Liver (tissue), 9 donors: ENCODE measurements around the gene CD9. TPM values are rescaled to one million over a fixed set of nuclear protein-coding genes. Genes with fewer than 3 reads are reported as not detected.

Experiments
- DNase-seq: peaks from one replicate; pipeline ENCODE4 v3.0.0-alpha.2; 2017; ENCODE audit warnings: low spot score
- H3K27ac ChIP-seq, 2 donors: one replicate each; pipeline ENCODE4 v1.7.0; 2013; ENCODE audit warnings: inconsistent platforms in 2 of 2, low read length in 2 of 2, control low read depth in 1 of 2, low read depth in 1 of 2, mild to moderate bottlenecking in 1 of 2
- H3K27me3 ChIP-seq, 4 donors: one replicate each; pipeline versions ENCODE4 v1.6.1 to v1.7.0; 2013; ENCODE audit warnings: low read length in 3 of 4, inconsistent platforms in 1 of 4, mild to moderate bottlenecking in 1 of 4, moderate library complexity in 1 of 4; ENCODE audit not compliant: control insufficient read depth in 4 of 4, insufficient read depth in 4 of 4
- H3K36me3 ChIP-seq, 4 donors: one replicate each; pipeline versions ENCODE4 v1.6.1 to v1.7.0; 2013; ENCODE audit warnings: low read length in 3 of 4, mild to moderate bottlenecking in 3 of 4, low read depth in 1 of 4, moderate library complexity in 1 of 4; ENCODE audit not compliant: control insufficient read depth in 4 of 4, insufficient read depth in 3 of 4
- H3K4me1 ChIP-seq, 4 donors: one replicate each; pipeline versions ENCODE4 v1.6.1 to v1.7.0; 2013; ENCODE audit warnings: low read length in 3 of 4, mild to moderate bottlenecking in 3 of 4, moderate library complexity in 1 of 4; ENCODE audit not compliant: control insufficient read depth in 4 of 4, insufficient read depth in 4 of 4
- H3K4me3 ChIP-seq, 3 donors: one replicate each; pipeline versions ENCODE4 v1.6.1 to v1.7.0; 2013; ENCODE audit warnings: low read length in 3 of 3, control low read depth in 1 of 3, low read depth in 1 of 3, mild to moderate bottlenecking in 1 of 3
- H3K9ac ChIP-seq, 2 donors: one replicate each; pipeline ENCODE4 v1.7.0; 2013; ENCODE audit warnings: low read length in 2 of 2, mild to moderate bottlenecking in 2 of 2, moderate library complexity in 2 of 2, control low read depth in 1 of 2, low read depth in 1 of 2
- H3K9me3 ChIP-seq, 4 donors: one replicate each; pipeline versions ENCODE4 v1.6.1 to v1.7.0; 2013; ENCODE audit warnings: low read length in 3 of 4; ENCODE audit not compliant: control insufficient read depth in 4 of 4
- EGR1 ChIP-seq, 2 donors: IDR thresholded peaks; 2 replicates each; pipeline ENCODE4 v1.6.1; 2016 to 2018; ENCODE audit warnings: antibody characterized with exemption in 2 of 2, low read depth in 2 of 2
- FOXA1 ChIP-seq: IDR thresholded peaks from 2 replicates; pipeline ENCODE4 v1.6.1; 2016; ENCODE audit warnings: antibody characterized with exemption
- FOXA2 ChIP-seq: IDR thresholded peaks from 2 replicates; pipeline ENCODE4 v1.6.1; 2016; ENCODE audit warnings: antibody characterized with exemption
- GABPA ChIP-seq, 2 donors: IDR thresholded peaks in 1 of 2; conservative IDR thresholded peaks in 1 of 2; 2 replicates each; pipeline ENCODE4 v1.6.1; 2016; ENCODE audit warnings: antibody characterized with exemption in 2 of 2, mild to moderate bottlenecking in 1 of 2, moderate library complexity in 1 of 2
- HNF4A ChIP-seq, 2 donors: conservative IDR thresholded peaks; 2 replicates each; pipeline ENCODE4 v1.6.1; 2016; ENCODE audit warnings: antibody characterized with exemption in 2 of 2, mild to moderate bottlenecking in 2 of 2
- HNF4G ChIP-seq: IDR thresholded peaks from 2 replicates; pipeline ENCODE4 v1.6.1; 2016; ENCODE audit warnings: antibody characterized with exemption
- JUND ChIP-seq, 2 donors: IDR thresholded peaks; 2 replicates each; pipeline ENCODE4 v1.6.1; 2016; ENCODE audit warnings: antibody characterized with exemption in 2 of 2
- NR2F2 ChIP-seq: IDR thresholded peaks from 2 replicates; pipeline ENCODE4 v1.6.1; 2016; ENCODE audit warnings: antibody characterized with exemption
- RAD21 ChIP-seq, 2 donors: IDR thresholded peaks; 2 replicates each; pipeline ENCODE4 v1.6.1; 2016; ENCODE audit warnings: antibody characterized with exemption in 2 of 2, mild to moderate bottlenecking in 2 of 2
- RXRA ChIP-seq, 2 donors: IDR thresholded peaks; 2 replicates each; pipeline ENCODE4 v1.6.1; 2017 to 2018; ENCODE audit warnings: antibody characterized with exemption in 2 of 2, mild to moderate bottlenecking in 1 of 2
- SP1 ChIP-seq: IDR thresholded peaks from 2 replicates; pipeline ENCODE4 v1.6.1; 2018; ENCODE audit warnings: antibody characterized with exemption, mild to moderate bottlenecking
- TAF1 ChIP-seq: conservative IDR thresholded peaks from 2 replicates; pipeline ENCODE4 v1.6.1; 2016; ENCODE audit warnings: antibody characterized with exemption, mild to moderate bottlenecking
- YY1 ChIP-seq: IDR thresholded peaks from 2 replicates; pipeline ENCODE4 v1.6.1; 2016; ENCODE audit warnings: antibody characterized with exemption, mild to moderate bottlenecking
- WGBS: extraction: QIAGEN DNeasy Blood & Tissue Kit; methylation state at CpG from one replicate; pipeline ENCODE4 v1.1.7; 2013; 5-methylcytosine and 5-hydroxymethylcytosine counted together
- polyA plus RNA-seq, 2 donors: library from polyadenylated mRNA; stranded (reverse) in 1 of 2; unstranded in 1 of 2; fragments of 200-250 nt in 1 of 2; fragments of >200 nt in 1 of 2; fragmentation: Nextera tagmentation in 1 of 2; extraction: Ambion mirVana in 1 of 2; gene quantifications; one replicate each; pipeline versions ENCODE4 v1.2.1 to v1.2.3, GENCODE V29; 2013 to 2015
- total RNA-seq, 2 donors: library from RNA; depleted of rRNA; stranded (reverse); fragments of >200 nt; gene quantifications; one replicate each; pipeline ENCODE4 v1.2.3, GENCODE V29; 2014
- TF ChIP-seq, protein P1 (sequence below): fragments of 150-350 bp; IDR thresholded peaks from 2 replicates; pipeline ENCODE4 v1.5.1; 2017; ENCODE audit warnings: improper control_type of control experiment, low read depth, low read length; ENCODE audit not compliant: missing input control
- TF ChIP-seq, protein P2 (sequence below): IDR thresholded peaks from 2 replicates; pipeline ENCODE4 v1.6.1; 2016; ENCODE audit warnings: antibody characterized with exemption
- TF ChIP-seq, protein P3 (sequence below): IDR thresholded peaks from 2 replicates; pipeline ENCODE4 v1.6.1; 2016; ENCODE audit warnings: antibody characterized with exemption, mild to moderate bottlenecking
- TF ChIP-seq, protein P4 (sequence below): IDR thresholded peaks from 2 replicates; pipeline ENCODE4 v1.6.1; 2016; ENCODE audit warnings: antibody characterized with exemption
- TF ChIP-seq, protein P5 (sequence below): IDR thresholded peaks from 2 replicates; pipeline ENCODE4 v1.6.1; 2016; ENCODE audit warnings: antibody characterized with exemption
- donor health status: healthy.
- donor health status: healthy.
- donor health status: healthy.
- donor health status: healthy.
- donor health status: healthy.

The CD9 gene
- total and polyA plus RNA-seq, 4 donors: 18.7 to 65.2 (median 32.4) TPM

DNA sequence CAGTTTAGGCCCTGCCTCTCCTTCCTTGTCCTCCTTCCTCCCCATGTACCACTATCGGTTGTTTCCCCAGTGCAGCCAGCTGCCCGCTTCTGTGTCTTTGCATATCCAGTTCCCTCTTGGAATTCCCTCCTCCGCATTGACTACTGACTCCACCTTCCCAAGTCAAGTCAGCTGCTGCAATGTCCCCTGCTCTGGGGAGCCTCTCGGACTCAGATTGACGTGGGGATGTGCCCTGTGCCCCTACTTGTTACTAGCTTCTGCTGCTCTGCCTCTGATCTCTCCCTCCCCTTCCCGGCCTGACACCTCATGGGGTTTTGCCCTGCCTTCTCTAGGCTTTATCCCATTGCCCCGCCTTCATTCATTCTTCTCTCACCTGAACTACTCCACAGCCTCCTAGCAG is 2.1 kb upstream of the CD9 start:
- Histone ChIP-seq H3K4me3 (no peak overlapping the region), H3K27ac (no peak overlapping the region), H3K9me3 (no peaks in the 10 kb centered on the region), H3K4me1 (peaks cover 0 to 19% (median 10%) of the 10 kb centered on the region in 4 donors), H3K36me3 (no peaks in the 10 kb centered on the region), H3K9ac (no peak overlapping the region), H3K27me3 (no peaks in the 10 kb centered on the region)
- WGBS: 84% methylated on average over 7 of the region's 7 CpGs
- TF ChIP-seq, protein P1, sequence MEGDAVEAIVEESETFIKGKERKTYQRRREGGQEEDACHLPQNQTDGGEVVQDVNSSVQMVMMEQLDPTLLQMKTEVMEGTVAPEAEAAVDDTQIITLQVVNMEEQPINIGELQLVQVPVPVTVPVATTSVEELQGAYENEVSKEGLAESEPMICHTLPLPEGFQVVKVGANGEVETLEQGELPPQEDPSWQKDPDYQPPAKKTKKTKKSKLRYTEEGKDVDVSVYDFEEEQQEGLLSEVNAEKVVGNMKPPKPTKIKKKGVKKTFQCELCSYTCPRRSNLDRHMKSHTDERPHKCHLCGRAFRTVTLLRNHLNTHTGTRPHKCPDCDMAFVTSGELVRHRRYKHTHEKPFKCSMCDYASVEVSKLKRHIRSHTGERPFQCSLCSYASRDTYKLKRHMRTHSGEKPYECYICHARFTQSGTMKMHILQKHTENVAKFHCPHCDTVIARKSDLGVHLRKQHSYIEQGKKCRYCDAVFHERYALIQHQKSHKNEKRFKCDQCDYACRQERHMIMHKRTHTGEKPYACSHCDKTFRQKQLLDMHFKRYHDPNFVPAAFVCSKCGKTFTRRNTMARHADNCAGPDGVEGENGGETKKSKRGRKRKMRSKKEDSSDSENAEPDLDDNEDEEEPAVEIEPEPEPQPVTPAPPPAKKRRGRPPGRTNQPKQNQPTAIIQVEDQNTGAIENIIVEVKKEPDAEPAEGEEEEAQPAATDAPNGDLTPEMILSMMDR: no peak
- DNase-seq: no peak

DNA sequence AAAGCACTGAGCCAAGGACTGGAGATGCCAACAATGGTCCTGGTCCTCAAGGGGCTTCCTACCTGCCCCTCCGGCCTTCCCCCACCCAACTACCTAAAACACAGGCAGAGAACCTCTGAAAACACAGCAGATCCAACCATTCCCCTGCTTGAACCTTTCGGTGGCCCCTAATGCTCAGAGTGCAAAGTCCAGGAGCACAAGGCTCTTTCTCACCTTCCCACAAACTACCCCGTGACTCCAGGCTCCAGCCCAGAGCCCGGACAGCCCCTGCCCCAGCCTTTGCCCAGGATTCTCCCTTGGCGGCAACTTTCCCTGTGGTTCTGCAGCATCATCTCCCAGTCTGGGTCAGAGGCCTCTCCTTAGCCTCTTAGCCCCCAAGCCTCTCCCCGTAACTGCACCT is 1.6 kb upstream of the CD9 start:
- Histone ChIP-seq H3K4me1 (peaks cover 0 to 19% (median 10%) of the 10 kb centered on the region in 4 donors), H3K4me3 (no peak overlapping the region), H3K9ac (no peak overlapping the region), H3K36me3 (no peaks in the 10 kb centered on the region), H3K9me3 (no peaks in the 10 kb centered on the region), H3K27me3 (no peaks in the 10 kb centered on the region), H3K27ac (no peak overlapping the region)
- TF ChIP-seq SP1 (no peak), FOXA2 (no peak), GABPA (IDR thresholded peaks at IDR 0.05 in 1 of 2, conservative IDR thresholded peaks at IDR 0.05 in 1 of 2) (no peak), YY1 (no peak), JUND (IDR thresholded peaks at IDR 0.05) (no peak), FOXA1 (no peak), RXRA (IDR thresholded peaks at IDR 0.05) (no peak), HNF4A (conservative IDR thresholded peaks at IDR 0.05) (no peak), TAF1 (no peak), HNF4G (no peak), NR2F2 (no peak), RAD21 (IDR thresholded peaks at IDR 0.05) (no peak), EGR1 (IDR thresholded peaks at IDR 0.05; ENCODE audit: low read depth in 2 of 2) (no peak)
- TF ChIP-seq, protein P2, sequence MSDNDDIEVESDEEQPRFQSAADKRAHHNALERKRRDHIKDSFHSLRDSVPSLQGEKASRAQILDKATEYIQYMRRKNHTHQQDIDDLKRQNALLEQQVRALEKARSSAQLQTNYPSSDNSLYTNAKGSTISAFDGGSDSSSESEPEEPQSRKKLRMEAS: no peak
- TF ChIP-seq, protein P1: no peak
- TF ChIP-seq, protein P3, sequence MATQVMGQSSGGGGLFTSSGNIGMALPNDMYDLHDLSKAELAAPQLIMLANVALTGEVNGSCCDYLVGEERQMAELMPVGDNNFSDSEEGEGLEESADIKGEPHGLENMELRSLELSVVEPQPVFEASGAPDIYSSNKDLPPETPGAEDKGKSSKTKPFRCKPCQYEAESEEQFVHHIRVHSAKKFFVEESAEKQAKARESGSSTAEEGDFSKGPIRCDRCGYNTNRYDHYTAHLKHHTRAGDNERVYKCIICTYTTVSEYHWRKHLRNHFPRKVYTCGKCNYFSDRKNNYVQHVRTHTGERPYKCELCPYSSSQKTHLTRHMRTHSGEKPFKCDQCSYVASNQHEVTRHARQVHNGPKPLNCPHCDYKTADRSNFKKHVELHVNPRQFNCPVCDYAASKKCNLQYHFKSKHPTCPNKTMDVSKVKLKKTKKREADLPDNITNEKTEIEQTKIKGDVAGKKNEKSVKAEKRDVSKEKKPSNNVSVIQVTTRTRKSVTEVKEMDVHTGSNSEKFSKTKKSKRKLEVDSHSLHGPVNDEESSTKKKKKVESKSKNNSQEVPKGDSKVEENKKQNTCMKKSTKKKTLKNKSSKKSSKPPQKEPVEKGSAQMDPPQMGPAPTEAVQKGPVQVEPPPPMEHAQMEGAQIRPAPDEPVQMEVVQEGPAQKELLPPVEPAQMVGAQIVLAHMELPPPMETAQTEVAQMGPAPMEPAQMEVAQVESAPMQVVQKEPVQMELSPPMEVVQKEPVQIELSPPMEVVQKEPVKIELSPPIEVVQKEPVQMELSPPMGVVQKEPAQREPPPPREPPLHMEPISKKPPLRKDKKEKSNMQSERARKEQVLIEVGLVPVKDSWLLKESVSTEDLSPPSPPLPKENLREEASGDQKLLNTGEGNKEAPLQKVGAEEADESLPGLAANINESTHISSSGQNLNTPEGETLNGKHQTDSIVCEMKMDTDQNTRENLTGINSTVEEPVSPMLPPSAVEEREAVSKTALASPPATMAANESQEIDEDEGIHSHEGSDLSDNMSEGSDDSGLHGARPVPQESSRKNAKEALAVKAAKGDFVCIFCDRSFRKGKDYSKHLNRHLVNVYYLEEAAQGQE: no peak
- TF ChIP-seq, protein P4, sequence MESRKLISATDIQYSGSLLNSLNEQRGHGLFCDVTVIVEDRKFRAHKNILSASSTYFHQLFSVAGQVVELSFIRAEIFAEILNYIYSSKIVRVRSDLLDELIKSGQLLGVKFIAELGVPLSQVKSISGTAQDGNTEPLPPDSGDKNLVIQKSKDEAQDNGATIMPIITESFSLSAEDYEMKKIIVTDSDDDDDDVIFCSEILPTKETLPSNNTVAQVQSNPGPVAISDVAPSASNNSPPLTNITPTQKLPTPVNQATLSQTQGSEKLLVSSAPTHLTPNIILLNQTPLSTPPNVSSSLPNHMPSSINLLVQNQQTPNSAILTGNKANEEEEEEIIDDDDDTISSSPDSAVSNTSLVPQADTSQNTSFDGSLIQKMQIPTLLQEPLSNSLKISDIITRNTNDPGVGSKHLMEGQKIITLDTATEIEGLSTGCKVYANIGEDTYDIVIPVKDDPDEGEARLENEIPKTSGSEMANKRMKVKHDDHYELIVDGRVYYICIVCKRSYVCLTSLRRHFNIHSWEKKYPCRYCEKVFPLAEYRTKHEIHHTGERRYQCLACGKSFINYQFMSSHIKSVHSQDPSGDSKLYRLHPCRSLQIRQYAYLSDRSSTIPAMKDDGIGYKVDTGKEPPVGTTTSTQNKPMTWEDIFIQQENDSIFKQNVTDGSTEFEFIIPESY: no peak
- TF ChIP-seq, protein P5, sequence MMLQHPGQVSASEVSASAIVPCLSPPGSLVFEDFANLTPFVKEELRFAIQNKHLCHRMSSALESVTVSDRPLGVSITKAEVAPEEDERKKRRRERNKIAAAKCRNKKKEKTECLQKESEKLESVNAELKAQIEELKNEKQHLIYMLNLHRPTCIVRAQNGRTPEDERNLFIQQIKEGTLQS: no peak
- DNase-seq: no peak
- WGBS: 90% methylated on average over 6 of the region's 6 CpGs
